WTC11 (cell line): ENCODE results near the gene TRIM7. TPM values are rescaled to one million over a fixed set of nuclear protein-coding genes. Genes with fewer than 3 reads are reported as not detected.

Experiments used
- ATAC-seq: fragments of 200-7000 bp; cut with Tn5 transposase; 2 replicates; pipeline ENCODE4 v1.10.0; 2021; ENCODE audit warnings: mild to moderate bottlenecking, moderate library complexity
- CTCF ChIA-PET: fragments of 300-600 bp; sonication (Branson Sonifier 250); formaldehyde crosslinking; loops from one replicate; lab custom pipeline; 2021; ENCODE audit warnings: antibody characterized with exemption; lab: Charles Lee
- POLR2A ChIA-PET: fragments of 350-600 bp; sonication (Branson Sonifier 250); formaldehyde crosslinking; loops from one replicate; lab custom pipeline; 2021; ENCODE audit warnings: antibody characterized with exemption; lab: Charles Lee
- DNase-seq: peaks from one replicate; pipeline ENCODE4 v3.0.0; 2021; ENCODE audit warnings: low spot score
- H3K27ac Mint-ChIP-seq: 2 replicates; pipeline ENCODE4 v1.8.0; 2021; ENCODE audit warnings: mixed read lengths
- H3K27me3 Mint-ChIP-seq: 2 replicates; pipeline ENCODE4 v1.8.0; 2021; ENCODE audit warnings: low read depth, mild to moderate bottlenecking, moderate library complexity, mixed read lengths
- H3K36me3 Mint-ChIP-seq: 2 replicates; pipeline ENCODE4 v1.8.0; 2021; ENCODE audit warnings: mixed read lengths
- H3K4me1 Mint-ChIP-seq: 2 replicates; pipeline ENCODE4 v1.8.0; 2022; ENCODE audit warnings: mixed read lengths
- H3K4me3 Mint-ChIP-seq: 2 replicates; pipeline ENCODE4 v1.8.0; 2021; ENCODE audit warnings: mild to moderate bottlenecking, moderate library complexity, mixed read lengths
- H3K9me3 Mint-ChIP-seq: 2 replicates; pipeline ENCODE4 v1.8.0; 2021; ENCODE audit warnings: mixed read lengths
- ATF1 ChIP-seq: sonication (generic); formaldehyde crosslinking; IDR thresholded peaks from 2 replicates; pipeline ENCODE4 v1.8.1; 2023; ENCODE audit warnings: mild to moderate bottlenecking, moderate library complexity, missing genetic modification reagents
- CBFB ChIP-seq: sonication (generic); formaldehyde crosslinking; IDR thresholded peaks from 2 replicates; pipeline ENCODE4 v1.8.1; 2022; ENCODE audit warnings: mild to moderate bottlenecking, low read depth, missing genetic modification reagents
- CREM ChIP-seq: sonication (generic); formaldehyde crosslinking; IDR thresholded peaks from 2 replicates; pipeline ENCODE4 v1.8.1; 2022; ENCODE audit warnings: mild to moderate bottlenecking, missing genetic modification reagents, moderate library complexity
- FOXJ3 ChIP-seq: sonication (generic); formaldehyde crosslinking; IDR thresholded peaks from 2 replicates; pipeline ENCODE4 v1.9.0; 2021; ENCODE audit warnings: missing genetic modification reagents, mild to moderate bottlenecking, borderline replicate concordance
- FOXP1 ChIP-seq: sonication (generic); formaldehyde crosslinking; IDR thresholded peaks from 2 replicates; pipeline ENCODE4 v1.8.0; 2022; ENCODE audit warnings: missing genetic modification reagents, mild to moderate bottlenecking, moderate library complexity, borderline replicate concordance
- HMGXB4 ChIP-seq: sonication (generic); formaldehyde crosslinking; IDR thresholded peaks from 2 replicates; pipeline ENCODE4 v1.8.1; 2023; ENCODE audit warnings: mild to moderate bottlenecking, moderate library complexity, missing genetic modification reagents
- IRF1 ChIP-seq: sonication (generic); formaldehyde crosslinking; IDR thresholded peaks from 2 replicates; pipeline ENCODE4 v1.8.0; 2023; ENCODE audit warnings: missing genetic modification reagents
- IRF2 ChIP-seq: sonication (generic); formaldehyde crosslinking; IDR thresholded peaks from 2 replicates; pipeline ENCODE4 v1.8.0; 2022; ENCODE audit warnings: low read depth, missing genetic modification reagents, borderline replicate concordance
- NFE2L1 ChIP-seq: sonication (generic); formaldehyde crosslinking; IDR thresholded peaks from 2 replicates; pipeline ENCODE4 v1.8.1; 2023; ENCODE audit warnings: missing genetic modification reagents
- NFYB ChIP-seq: sonication (generic); formaldehyde crosslinking; conservative IDR thresholded peaks from 2 replicates; pipeline ENCODE4 v1.8.0; 2022; ENCODE audit warnings: low read depth, missing genetic modification reagents
- NR2C2 ChIP-seq: sonication (generic); formaldehyde crosslinking; IDR thresholded peaks from 2 replicates; pipeline ENCODE4 v1.8.0; 2022; ENCODE audit warnings: mild to moderate bottlenecking, missing genetic modification reagents
- RELA ChIP-seq: sonication (generic); formaldehyde crosslinking; IDR thresholded peaks from 2 replicates; pipeline ENCODE4 v1.8.1; 2022; ENCODE audit warnings: missing genetic modification reagents, mild to moderate bottlenecking, borderline replicate concordance
- SMAD3 ChIP-seq: sonication (generic); formaldehyde crosslinking; IDR thresholded peaks from 2 replicates; pipeline ENCODE4 v1.8.0; 2022; ENCODE audit warnings: missing genetic modification reagents, mild to moderate bottlenecking, borderline replicate concordance
- USF1 ChIP-seq: sonication (generic); formaldehyde crosslinking; IDR thresholded peaks from 2 replicates; pipeline ENCODE4 v1.8.0; 2022; ENCODE audit warnings: mild to moderate bottlenecking, missing genetic modification reagents
- ZNF219 ChIP-seq: sonication (generic); formaldehyde crosslinking; IDR thresholded peaks from 2 replicates; pipeline ENCODE4 v1.8.0; 2023; ENCODE audit warnings: missing genetic modification reagents, mild to moderate bottlenecking, borderline replicate concordance
- ZNF232 ChIP-seq: sonication (generic); formaldehyde crosslinking; IDR thresholded peaks from 2 replicates; pipeline ENCODE4 v1.8.0; 2022; ENCODE audit warnings: mild to moderate bottlenecking, missing genetic modification reagents
- ZNF263 ChIP-seq: sonication (generic); formaldehyde crosslinking; IDR thresholded peaks from 2 replicates; pipeline ENCODE4 v1.8.1; 2022; ENCODE audit warnings: low read depth, mild to moderate bottlenecking, moderate library complexity, missing genetic modification reagents
- ZNF396 ChIP-seq: fragments of 250-450 bp; sonication (Bioruptor Pico); IDR thresholded peaks from 2 replicates; pipeline ENCODE4 v1.8.0; 2021; ENCODE audit warnings: mild to moderate bottlenecking, moderate library complexity, borderline replicate concordance
- ZNF416 ChIP-seq: fragments of 250-450 bp; sonication (Bioruptor Pico); IDR thresholded peaks from 2 replicates; pipeline ENCODE4 v1.9.0; 2021; ENCODE audit warnings: mild to moderate bottlenecking, inconsistent platforms
- total RNA-seq: library from RNA; stranded (reverse); gene quantifications from 3 replicates; pipeline ENCODE4 v1.2.3, GENCODE V29; 2021
- TF ChIP-seq, protein P1 (sequence below): sonication (generic); formaldehyde crosslinking; IDR thresholded peaks from 2 replicates; pipeline ENCODE4 v1.8.0; 2022; ENCODE audit warnings: missing genetic modification reagents
- TF ChIP-seq, protein P2 (sequence below): sonication (generic); formaldehyde crosslinking; IDR thresholded peaks from 2 replicates; pipeline ENCODE4 v1.8.0; 2022; ENCODE audit warnings: mild to moderate bottlenecking, missing genetic modification reagents

TRIM7 gene
- total RNA-seq, 1 experiment from 2014 or later: 1.4 TPM

GRCh38 chr5:181169459-181170236 lies 35.3 kb downstream of the TRIM7 start (continued):
- peak; percentile 81 for TF ChIP-seq HMGXB4 (CRISPR knock-in tag)
- TF ChIP-seq ATF1 (CRISPR knock-in tag): peak; percentile 76; the same call in 1 of the 2 replicates
- TF ChIP-seq FOXP1 (CRISPR knock-in tag): peak; percentile 76
- TF ChIP-seq, protein P1, sequence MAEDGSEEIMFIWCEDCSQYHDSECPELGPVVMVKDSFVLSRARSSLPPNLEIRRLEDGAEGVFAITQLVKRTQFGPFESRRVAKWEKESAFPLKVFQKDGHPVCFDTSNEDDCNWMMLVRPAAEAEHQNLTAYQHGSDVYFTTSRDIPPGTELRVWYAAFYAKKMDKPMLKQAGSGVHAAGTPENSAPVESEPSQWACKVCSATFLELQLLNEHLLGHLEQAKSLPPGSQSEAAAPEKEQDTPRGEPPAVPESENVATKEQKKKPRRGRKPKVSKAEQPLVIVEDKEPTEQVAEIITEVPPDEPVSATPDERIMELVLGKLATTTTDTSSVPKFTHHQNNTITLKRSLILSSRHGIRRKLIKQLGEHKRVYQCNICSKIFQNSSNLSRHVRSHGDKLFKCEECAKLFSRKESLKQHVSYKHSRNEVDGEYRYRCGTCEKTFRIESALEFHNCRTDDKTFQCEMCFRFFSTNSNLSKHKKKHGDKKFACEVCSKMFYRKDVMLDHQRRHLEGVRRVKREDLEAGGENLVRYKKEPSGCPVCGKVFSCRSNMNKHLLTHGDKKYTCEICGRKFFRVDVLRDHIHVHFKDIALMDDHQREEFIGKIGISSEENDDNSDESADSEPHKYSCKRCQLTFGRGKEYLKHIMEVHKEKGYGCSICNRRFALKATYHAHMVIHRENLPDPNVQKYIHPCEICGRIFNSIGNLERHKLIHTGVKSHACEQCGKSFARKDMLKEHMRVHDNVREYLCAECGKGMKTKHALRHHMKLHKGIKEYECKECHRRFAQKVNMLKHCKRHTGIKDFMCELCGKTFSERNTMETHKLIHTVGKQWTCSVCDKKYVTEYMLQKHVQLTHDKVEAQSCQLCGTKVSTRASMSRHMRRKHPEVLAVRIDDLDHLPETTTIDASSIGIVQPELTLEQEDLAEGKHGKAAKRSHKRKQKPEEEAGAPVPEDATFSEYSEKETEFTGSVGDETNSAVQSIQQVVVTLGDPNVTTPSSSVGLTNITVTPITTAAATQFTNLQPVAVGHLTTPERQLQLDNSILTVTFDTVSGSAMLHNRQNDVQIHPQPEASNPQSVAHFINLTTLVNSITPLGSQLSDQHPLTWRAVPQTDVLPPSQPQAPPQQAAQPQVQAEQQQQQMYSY (CRISPR knock-in tag): peak; percentile 78
- TF ChIP-seq CREM: peak; percentile 38; the same call in 1 of the 2 replicates
- TF ChIP-seq, protein P2, sequence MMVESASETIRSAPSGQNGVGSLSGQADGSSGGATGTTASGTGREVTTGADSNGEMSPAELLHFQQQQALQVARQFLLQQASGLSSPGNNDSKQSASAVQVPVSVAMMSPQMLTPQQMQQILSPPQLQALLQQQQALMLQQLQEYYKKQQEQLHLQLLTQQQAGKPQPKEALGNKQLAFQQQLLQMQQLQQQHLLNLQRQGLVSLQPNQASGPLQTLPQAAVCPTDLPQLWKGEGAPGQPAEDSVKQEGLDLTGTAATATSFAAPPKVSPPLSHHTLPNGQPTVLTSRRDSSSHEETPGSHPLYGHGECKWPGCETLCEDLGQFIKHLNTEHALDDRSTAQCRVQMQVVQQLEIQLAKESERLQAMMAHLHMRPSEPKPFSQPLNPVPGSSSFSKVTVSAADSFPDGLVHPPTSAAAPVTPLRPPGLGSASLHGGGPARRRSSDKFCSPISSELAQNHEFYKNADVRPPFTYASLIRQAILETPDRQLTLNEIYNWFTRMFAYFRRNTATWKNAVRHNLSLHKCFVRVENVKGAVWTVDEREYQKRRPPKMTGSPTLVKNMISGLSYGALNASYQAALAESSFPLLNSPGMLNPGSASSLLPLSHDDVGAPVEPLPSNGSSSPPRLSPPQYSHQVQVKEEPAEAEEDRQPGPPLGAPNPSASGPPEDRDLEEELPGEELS: 0 out of 2 replicates have a peak, but pooled peaks have one; percentile 30
- TF ChIP-seq NFE2L1: peak; percentile 26; the same call in 1 of the 2 replicates

- TF ChIP-seq RELA (CRISPR knock-in tag): no peak
- no peak for TF ChIP-seq NR2C2
- no peak for TF ChIP-seq ZNF396
- no peak for TF ChIP-seq CBFB
- no peak for TF ChIP-seq ZNF416 (CRISPR knock-in tag)
- TF ChIP-seq ZNF232 (CRISPR knock-in tag): no peak
- TF ChIP-seq ZNF263 (CRISPR knock-in tag): no peak
- TF ChIP-seq IRF2: no peak
- no peak for TF ChIP-seq FOXJ3 (CRISPR knock-in tag)
- no peak for TF ChIP-seq SMAD3 (CRISPR knock-in tag)
- TF ChIP-seq IRF1: no peak
- no peak for TF ChIP-seq USF1 (CRISPR knock-in tag)
- no peak for TF ChIP-seq ZNF219 (CRISPR knock-in tag)
- no peak for TF ChIP-seq NFYB (CRISPR knock-in tag)
- Mint-ChIP-seq H3K4me3 (peak overlapping the region; percentile 84), H3K27ac (peak overlapping the region; percentile 10; the same call in 1 of the 2 replicates), H3K36me3 (no peaks in the 10 kb centered on the region), H3K9me3 (no peaks in the 10 kb centered on the region), H3K27me3 (peaks cover 59% of the 10 kb centered on the region), H3K4me1 (peaks cover 27% of the 10 kb centered on the region)
- POLR2A ChIA-PET: no interaction called here
- CTCF ChIA-PET: interaction anchor here (0.6 to 2.7 kb wide), 23 partner anchors 8 to 384 kb away, joined by 3 to 19 read pairs (median 4); partner anchors contain the start of genes OR2V2, TRIM41 and TRIM52
- no peak for DNase-seq
- ATAC-seq: no peak
These were observed 36.3 kb downstream of the TRIM7 start for GRCh38 chr5:181168595-181169118.
